ENCODE results near the gene CSPG4. TPM values are rescaled to one million over a fixed set of nuclear protein-coding genes. Genes with fewer than 3 reads are reported as not detected.
A peak's percentile ranks its signal among the peaks of the same experiment; 100 is the strongest.

CSPG4 gene
- polyA plus RNA-seq, 1 donor (not counting 4 experiments of a cell fraction or from before 2014, with no cell fraction given), result 0.67 TPM

- H3K27ac ChIP-seq (ENCODE audit: control insufficient read depth, insufficient read depth, low read length), result peak overlapping the region; percentile 90
- peaks cover 11% of the 10 kb centered on the region for H3K9me1 ChIP-seq (ENCODE audit: control insufficient read depth, extremely low read depth, insufficient read depth, low read length)
- DNase-seq (ENCODE audit: low read depth, low spot score) (no peak), FAIRE-seq (no peak)
- no peaks in the 10 kb centered on the region for H3K9me3 ChIP-seq (ENCODE audit: control insufficient read depth, low read depth, low read length)
- peaks cover 71% of the 10 kb centered on the region for H3K79me2 ChIP-seq (ENCODE audit: control insufficient read depth, insufficient read depth, low read length)
- peaks cover 62% of the 10 kb centered on the region for H3K4me1 ChIP-seq (ENCODE audit: control insufficient read depth, extremely low read depth, insufficient read depth, low read length)
- peaks cover 5% of the 10 kb centered on the region for H4K20me1 ChIP-seq (ENCODE audit: control insufficient read depth, extremely low read depth, insufficient read depth, low read length)
- H3K27me3 ChIP-seq (ENCODE audit: control insufficient read depth, extremely low read depth, insufficient read depth, low read length), result no peaks in the 10 kb centered on the region
- H3K4me2 ChIP-seq (ENCODE audit: control insufficient read depth, extremely low read depth, insufficient read depth, low read depth, low read length), result peak overlapping the region; percentile 97
- H2AFZ ChIP-seq (ENCODE audit: control insufficient read depth, low read length), result no peak overlapping the region
- dilution Hi-C loops (cut with MboI; ENCODE audit: extremely low pct_ligation_motif_present, low sequenced_read_pairs), result no loop called here
- TF ChIP-seq EZH2 (IDR thresholded peaks at IDR 0.05; ENCODE audit: low read length) (no peak), CTCF (optimal IDR thresholded peaks at IDR 0.05 in 1 of 3, IDR thresholded peaks at IDR 0.05 in 1 of 3, conservative IDR thresholded peaks at IDR 0.05 in 1 of 3; ENCODE audit: extremely low read depth in 1 of 3, insufficient read depth in 2 of 3, low read length in 3 of 3) (no peak)
- peak overlapping the region; percentile 95 for H3K9ac ChIP-seq (ENCODE audit: control insufficient read depth, extremely low read depth, insufficient read depth, low read length)
- peak overlapping the region; percentile 88 to 94 (median 91) for H3K4me3 ChIP-seq (ENCODE audit: control insufficient read depth in 2 of 3, extremely low read depth in 1 of 3, insufficient read depth in 2 of 3, low read depth in 1 of 3, low read length in 3 of 3)
- peaks cover 6 to 26% of the 10 kb centered on the region in 2 experiments for H3K36me3 ChIP-seq (ENCODE audit: control insufficient read depth in 2 of 2, extremely low read depth in 1 of 2, insufficient read depth in 2 of 2, low read length in 2 of 2)
Measured at GRCh38 chr15:75649045-75649761, 63.4 kb downstream of the CSPG4 start.

DNA sequence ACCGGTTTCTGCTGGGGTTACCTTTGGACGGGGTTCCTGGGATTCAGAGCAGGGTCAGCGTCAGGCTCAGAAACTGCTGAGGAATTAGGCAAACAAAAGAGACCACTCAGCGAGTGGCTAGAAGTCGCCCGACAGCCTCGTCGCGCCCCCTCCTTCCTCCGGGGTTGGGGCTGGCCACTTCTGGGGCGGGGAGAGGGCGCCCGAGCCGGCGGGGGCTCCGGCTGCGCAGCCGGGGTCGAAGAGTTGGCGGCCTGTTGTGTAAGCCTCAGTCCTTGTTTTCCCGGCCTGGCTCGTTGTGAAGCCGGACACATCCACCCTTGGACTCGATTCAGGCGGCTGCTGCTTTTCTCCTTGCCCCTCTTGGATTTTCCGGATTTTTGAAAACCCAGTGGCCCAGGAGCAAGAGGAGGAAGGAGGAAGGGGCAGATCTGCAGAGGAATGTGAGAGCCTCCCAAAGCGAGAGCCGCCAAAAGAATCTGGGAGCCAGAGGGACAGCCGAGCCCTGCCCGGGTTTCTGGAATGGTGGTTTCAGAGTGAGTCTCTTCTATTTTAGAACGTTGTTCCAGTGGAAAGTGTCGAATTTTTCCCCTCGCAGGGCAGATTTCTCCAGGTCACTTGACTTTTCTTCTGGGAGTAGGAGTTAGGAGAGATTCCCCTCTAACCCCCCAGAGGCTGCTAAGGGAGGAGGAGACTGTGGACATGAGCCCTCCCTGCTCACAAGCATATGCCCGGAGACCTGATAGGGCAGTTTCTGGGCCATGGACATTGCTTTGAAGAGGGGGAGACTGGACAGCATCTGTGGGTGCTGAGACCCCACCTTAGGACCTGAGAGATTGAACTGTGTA lies 64.3 kb downstream of the CSPG4 start:
- dilution Hi-C loops (cut with MboI; ENCODE audit: extremely low pct_ligation_motif_present, low sequenced_read_pairs), result no loop called here
- peaks cover 11% of the 10 kb centered on the region for H3K9me1 ChIP-seq (ENCODE audit: control insufficient read depth, extremely low read depth, insufficient read depth, low read length)
- H3K36me3 ChIP-seq (ENCODE audit: control insufficient read depth in 2 of 2, extremely low read depth in 1 of 2, insufficient read depth in 2 of 2, low read length in 2 of 2), result peaks cover 6 to 21% of the 10 kb centered on the region in 2 experiments
- H3K9me3 ChIP-seq (ENCODE audit: control insufficient read depth, low read depth, low read length), result no peaks in the 10 kb centered on the region
- peak overlapping the region; percentile 88 to 94 (median 91) for H3K4me3 ChIP-seq (ENCODE audit: control insufficient read depth in 2 of 3, extremely low read depth in 1 of 3, insufficient read depth in 2 of 3, low read depth in 1 of 3, low read length in 3 of 3)
- peak overlapping the region; percentile 32 for H2AFZ ChIP-seq (ENCODE audit: control insufficient read depth, low read length)
- no peak for DNase-seq (ENCODE audit: low read depth, low spot score)
- peak overlapping the region; percentile 90 for H3K27ac ChIP-seq (ENCODE audit: control insufficient read depth, insufficient read depth, low read length)
- no peaks in the 10 kb centered on the region for H3K27me3 ChIP-seq (ENCODE audit: control insufficient read depth, extremely low read depth, insufficient read depth, low read length)
- H3K79me2 ChIP-seq (ENCODE audit: control insufficient read depth, insufficient read depth, low read length), result peaks cover 65% of the 10 kb centered on the region
- FAIRE-seq, result no peak
- peaks cover 53% of the 10 kb centered on the region for H3K4me1 ChIP-seq (ENCODE audit: control insufficient read depth, extremely low read depth, insufficient read depth, low read length)
- H4K20me1 ChIP-seq (ENCODE audit: control insufficient read depth, extremely low read depth, insufficient read depth, low read length), result peaks cover 2% of the 10 kb centered on the region
- no peak for TF ChIP-seq EZH2 (IDR thresholded peaks at IDR 0.05; ENCODE audit: low read length)
- peak in 1 of 3 experiments; percentile 5 for TF ChIP-seq CTCF (optimal IDR thresholded peaks at IDR 0.05 in 1 of 3, IDR thresholded peaks at IDR 0.05 in 1 of 3, conservative IDR thresholded peaks at IDR 0.05 in 1 of 3; ENCODE audit: extremely low read depth in 1 of 3, insufficient read depth in 2 of 3, low read length in 3 of 3)
- peak overlapping the region; percentile 97 for H3K4me2 ChIP-seq (ENCODE audit: control insufficient read depth, extremely low read depth, insufficient read depth, low read depth, low read length)
- peak overlapping the region; percentile 95 for H3K9ac ChIP-seq (ENCODE audit: control insufficient read depth, extremely low read depth, insufficient read depth, low read length)
